Endometrium (tissue), 2 donors: ENCODE measurements around the gene ELOVL3.

ENCODE experiments used
- FAIRE-seq: peaks from 2 replicates; lab custom pipeline; 2012; peaks lifted over from hg19 to GRCh38; lab: Jason Lieb, UNC
- donor health status: control.
- donor health status: control.

Gene ELOVL3

DNA sequence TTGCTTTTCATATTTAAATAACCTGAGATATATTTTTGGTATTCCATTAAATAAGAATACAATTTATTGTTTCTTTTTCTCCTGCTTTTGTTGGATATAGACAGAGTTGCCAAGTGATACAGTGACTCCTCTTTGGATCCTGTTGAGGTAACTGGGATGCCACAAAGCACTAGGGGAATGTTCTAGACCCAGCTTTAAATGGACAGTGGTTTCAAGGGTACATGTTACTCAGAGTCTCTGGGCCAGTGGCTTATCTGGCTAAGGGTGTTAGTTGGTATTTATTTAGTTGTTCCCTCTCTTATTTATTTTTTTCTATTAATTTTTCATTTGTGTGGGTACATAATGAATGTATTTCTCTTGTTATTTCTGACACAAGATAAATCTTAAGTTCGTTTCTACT, 28.3 kb downstream of the ELOVL3 start:
- no peak for FAIRE-seq

DNA sequence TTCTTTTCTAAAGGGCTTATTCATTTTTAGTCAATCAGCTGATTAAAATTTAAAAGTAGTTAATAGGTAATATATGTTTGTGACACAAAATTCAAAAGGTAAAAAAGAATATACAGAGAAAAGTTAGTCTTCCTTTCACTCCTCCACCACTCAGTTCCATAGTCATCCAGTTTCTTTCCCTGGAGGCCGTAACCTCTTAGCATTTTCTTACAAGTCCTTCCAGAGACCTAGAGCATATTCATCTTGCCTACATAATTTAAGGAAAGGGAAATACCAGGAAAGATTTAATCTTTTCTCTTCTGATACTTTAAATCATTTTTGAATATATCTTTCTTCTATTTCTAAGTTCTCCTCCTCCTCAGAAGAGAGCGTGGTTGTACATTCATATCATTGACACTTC, 29.3 kb downstream of the ELOVL3 start:
- FAIRE-seq: no peak

DNA sequence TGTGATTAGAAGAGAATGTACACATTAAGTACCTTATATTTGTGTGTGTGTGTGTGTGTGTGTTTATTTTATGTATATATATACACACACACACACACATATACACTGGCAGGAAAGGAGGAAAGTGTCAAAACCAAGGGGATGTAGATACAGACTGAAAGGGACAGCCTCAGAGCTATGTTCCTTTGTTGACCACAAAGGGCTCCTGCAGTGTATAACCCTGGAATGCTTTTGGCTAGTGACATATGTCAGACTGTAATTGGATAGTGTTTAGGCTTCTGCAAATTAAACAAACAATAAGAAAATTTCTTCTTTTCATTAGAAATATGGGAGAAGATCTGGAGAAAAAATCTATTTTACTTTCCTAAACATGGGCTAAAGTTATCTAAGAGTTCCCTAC, 35.1 kb downstream of the ELOVL3 start:
- no peak for FAIRE-seq

DNA sequence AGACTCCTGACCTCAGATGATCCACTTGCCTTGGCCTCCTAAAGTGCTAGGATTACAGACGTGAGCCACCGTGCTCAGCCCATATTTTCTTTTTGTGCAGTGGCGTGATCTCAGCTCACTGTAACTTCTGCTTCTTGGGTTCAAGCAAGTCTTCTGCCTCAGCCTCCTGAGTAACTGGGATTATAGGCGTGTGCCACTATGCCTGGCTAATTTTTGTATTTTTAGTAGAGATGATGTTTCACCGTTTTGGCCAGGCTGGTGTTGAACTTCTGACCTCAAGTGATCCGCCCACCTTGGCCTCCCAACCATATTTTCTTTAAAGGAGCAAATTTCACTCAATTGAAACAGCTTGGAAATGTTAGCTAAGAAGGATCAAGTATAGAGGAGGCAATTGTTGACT, 35.7 kb downstream of the ELOVL3 start:
- FAIRE-seq: no peak

DNA sequence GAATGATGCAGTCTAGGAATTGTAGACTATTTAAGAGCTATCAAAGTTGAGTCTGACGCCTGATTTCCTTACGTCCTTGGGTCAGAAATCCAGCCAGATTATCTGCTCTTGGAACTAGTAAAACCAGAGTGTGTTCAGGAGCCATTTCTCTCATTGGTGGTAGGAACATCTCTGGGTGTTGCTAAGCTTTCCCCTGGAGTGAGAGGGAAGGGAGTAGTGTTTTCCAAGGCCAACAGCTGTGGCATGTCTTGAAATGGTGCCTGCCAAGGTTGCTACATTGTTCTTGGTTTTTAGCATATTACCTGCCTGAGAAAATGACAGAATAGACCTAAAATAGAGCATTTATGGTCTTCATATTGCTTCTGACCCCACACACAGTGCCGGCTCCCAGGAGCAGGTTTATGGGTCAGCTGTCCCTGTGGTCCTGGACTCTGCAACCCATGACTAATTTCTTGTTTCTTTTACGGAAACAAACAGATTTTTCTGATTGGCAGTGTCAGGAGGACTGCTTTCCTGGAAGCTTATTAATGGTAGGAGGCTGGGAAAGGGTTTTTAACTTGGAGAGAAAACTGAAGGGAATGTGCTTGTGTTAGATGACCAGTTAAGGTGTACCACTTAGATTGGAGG, 36.8 kb downstream of the ELOVL3 start:
- no peak for FAIRE-seq

DNA sequence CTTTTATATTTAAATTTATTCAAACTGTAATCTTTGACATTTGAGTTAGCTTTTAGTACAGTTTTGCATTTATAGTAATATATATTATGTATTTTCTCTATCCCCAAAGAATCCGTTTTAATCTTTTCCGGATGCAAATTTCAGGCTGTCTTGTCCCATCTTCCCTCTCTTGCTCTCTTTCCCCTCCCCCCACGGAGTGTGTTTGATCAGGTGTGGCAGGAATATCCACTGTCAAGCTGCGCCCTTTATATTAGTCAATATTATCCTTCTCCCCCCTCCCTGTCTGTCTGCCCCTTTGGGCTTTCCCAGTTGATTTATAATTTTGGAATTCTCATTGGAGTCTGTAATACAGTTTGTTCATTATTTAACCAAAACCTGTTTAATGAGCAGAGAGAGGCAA, 38.3 kb downstream of the ELOVL3 start:
- FAIRE-seq: no peak

DNA sequence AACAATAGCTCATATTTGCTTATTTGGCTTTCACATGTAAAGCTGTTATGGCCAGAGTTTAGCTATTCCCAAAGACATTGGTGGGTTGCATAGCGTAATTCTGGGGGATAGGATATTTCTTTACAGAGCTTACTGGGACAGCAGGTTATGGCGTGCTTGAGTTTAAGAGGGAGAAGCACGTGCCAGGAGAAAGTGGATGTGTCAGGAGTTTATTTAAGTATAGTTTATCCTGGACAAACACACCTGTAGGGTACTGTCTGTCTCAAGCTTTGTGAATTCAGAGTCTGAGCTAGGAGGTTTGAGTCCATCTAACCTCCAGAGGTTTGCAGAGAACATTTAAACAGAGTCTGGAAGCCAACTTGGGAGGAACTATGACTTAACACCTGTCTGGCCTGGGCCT, 40.6 kb downstream of the ELOVL3 start:
- FAIRE-seq: no peak

DNA sequence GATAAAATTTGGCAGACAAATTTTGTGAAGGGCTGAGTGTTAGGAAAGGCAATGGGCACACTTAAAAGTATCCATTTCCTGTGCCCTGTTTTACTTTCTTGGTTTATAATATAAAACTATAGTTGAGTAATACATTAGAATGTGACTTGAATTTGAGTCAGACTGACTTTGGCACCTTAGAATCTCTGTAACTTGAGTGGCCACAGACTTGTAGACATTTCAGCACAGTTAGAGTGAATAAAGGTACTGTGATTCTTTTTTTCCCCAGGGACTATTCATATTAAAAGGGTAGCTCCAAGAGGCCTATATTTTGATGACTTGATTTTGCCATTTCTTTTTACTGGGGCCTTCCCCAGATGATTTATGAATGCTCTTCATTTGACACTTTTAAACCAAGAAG, 41.6 kb downstream of the ELOVL3 start:
- no peak for FAIRE-seq

DNA sequence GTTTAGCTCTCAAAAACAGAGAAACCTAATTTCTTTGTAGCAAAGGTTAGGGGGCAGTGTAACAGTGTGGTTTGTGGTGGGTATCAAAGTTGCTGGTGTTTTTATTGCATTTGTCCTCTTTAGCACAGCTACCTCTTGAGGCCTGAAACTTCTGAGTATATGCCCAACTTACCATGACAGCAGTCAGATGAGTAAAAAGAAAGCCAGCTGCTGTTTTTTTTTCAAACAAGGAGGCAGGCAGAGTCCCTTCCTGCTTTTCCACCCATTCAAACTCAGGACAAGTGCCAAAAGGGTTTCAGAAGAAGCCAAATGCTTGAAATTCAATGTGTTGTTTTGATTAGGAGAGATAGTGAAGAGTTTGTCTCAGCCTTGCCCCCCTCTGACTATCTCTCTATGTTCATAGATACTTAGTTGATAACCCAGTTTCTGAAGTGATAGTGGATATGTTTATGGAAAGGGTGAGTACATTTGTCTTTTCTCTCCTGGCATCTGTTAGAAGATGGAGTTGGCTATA, 42.3 kb downstream of the ELOVL3 start:
- no peak for FAIRE-seq

DNA sequence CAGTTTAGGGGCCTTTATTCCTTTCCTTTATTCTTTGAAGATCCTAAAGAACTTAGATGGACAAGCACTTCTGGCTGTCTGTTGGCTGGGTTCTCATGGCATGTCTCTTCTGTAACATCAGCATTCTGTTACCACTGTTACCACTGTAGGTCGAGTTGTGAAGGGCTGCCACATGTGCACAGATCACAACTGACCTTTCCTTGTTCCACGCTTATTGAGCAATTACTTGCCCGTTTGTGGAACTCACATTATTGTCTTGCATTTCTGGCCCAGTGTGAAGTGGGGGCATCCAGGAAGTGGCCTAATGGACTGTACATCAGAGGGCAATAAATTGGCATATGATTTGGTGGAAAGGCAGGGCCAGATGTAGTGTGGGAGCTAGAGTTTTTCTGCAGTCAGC, 42.9 kb downstream of the ELOVL3 start:
- no peak for FAIRE-seq

DNA sequence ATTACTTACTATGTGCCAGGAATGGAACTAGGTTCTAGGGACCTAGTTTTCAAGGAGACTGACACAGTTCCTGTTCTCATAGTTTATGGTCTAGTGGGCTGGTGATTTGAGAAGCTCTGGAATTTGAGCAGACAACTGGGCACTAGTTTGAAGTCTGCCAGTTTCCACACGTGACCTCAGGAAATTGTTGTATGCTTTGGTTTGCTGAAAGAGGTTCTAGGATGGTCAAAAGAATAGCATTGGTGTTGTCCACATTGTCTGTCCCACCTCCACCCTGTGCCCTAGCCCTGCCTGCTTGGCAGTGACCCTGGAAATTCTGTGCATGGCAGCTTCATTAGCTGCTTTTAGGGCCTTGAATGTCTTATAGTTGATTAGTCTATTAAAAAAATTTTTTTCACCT, 48.0 kb downstream of the ELOVL3 start:
- no peak for FAIRE-seq

DNA sequence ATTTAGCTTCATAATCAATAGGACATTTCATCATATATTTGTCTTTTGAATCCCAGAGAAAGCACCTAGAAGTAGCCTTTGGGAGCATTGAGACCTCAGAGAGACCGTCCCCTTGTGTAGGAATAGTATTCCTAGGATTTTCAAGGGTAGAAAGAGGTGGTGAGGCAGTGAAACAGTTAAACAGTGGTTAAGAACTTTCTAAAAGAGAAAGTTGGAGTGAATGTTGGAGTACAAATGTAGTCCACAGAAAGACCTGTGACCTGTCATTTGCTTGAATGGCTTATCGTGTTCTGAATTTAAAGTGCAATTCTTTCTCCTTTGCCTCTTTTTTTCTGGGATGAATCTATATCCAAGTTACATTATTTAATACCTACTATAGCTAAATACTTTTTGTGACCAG, 49.2 kb downstream of the ELOVL3 start:
- no peak for FAIRE-seq

DNA sequence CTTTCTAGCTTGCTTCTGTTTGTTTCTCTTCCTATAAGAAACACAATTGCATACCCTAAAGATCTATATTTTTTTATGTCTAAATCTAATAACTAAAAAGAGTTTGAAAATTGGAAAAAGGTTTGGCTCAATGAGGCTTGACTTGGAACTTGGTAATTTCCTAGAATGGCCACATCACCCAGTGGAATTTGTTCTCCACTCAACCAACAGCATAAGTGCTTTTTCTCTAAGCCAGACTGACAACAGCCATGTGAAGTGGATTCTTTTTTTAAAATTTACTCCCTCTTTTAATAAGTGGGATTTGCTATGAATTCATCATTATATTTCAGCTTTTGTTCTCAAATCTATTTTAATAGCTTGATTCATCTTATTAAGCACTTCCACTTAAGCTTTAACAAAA, 53.0 kb downstream of the ELOVL3 start:
- FAIRE-seq: no peak
